Stomach (tissue), 9 donors: Measurements from ENCODE around the gene NATD1. TPM values are rescaled to one million over a fixed set of nuclear protein-coding genes. Genes with fewer than 3 reads are reported as not detected.

Experiments used
- DNase-seq, 2 donors: peaks; one replicate each; pipeline versions ENCODE4 v3.0.0 to v3.0.0-alpha.2; 2013 to 2019
- H3K27ac ChIP-seq, 5 donors: fragments of 200-600 bp in 4 of 5; sonication (generic) in 4 of 5; one replicate each; pipeline ENCODE4 v1.5.1; 2013 to 2019; ENCODE audit warnings: mild to moderate bottlenecking in 1 of 5, moderate library complexity in 1 of 5
- H3K27me3 ChIP-seq, 3 donors: fragments of 200-600 bp; sonication (generic); one replicate each; pipeline ENCODE4 v1.5.1; 2017 to 2019; ENCODE audit warnings: mixed run types in 1 of 3
- H3K36me3 ChIP-seq, 4 donors: fragments of 200-600 bp; sonication (generic); 1 replicate in 3 of 4; 2 replicates in 1 of 4; pipeline ENCODE4 v1.5.1; 2016 to 2019
- H3K4me1 ChIP-seq, 4 donors: fragments of 200-600 bp; sonication (generic); one replicate each; pipeline ENCODE4 v1.5.1; 2016 to 2019
- H3K4me3 ChIP-seq, 4 donors: fragments of 200-600 bp; sonication (generic) in 3 of 4; one replicate each; pipeline ENCODE4 v1.5.1; 2016 to 2019; ENCODE audit warnings: mild to moderate bottlenecking in 1 of 4
- H3K9me3 ChIP-seq, 4 donors: fragments of 200-600 bp; sonication (generic); one replicate each; pipeline ENCODE4 v1.5.1; 2016 to 2019
- EP300 ChIP-seq: sonication (generic); formaldehyde crosslinking; IDR thresholded peaks from one replicate; pipeline ENCODE4 v1.6.1; 2017; ENCODE audit warnings: antibody characterized with exemption
- POLR2A ChIP-seq, 4 donors: fragments of 450-650 bp; IDR thresholded peaks; one replicate each; pipeline ENCODE4 v1.6.1; 2016; ENCODE audit warnings: antibody characterized with exemption in 4 of 4, control low read depth in 2 of 4, mild to moderate bottlenecking in 1 of 4, moderate library complexity in 1 of 4
- POLR2AphosphoS5 ChIP-seq, 3 donors: sonication (generic); formaldehyde crosslinking; IDR thresholded peaks; one replicate each; pipeline ENCODE4 v1.6.1; 2016; ENCODE audit warnings: antibody characterized with exemption in 3 of 3
- whole genome bisulfite sequencing, 5 donors: extraction: QIAGEN DNeasy Blood & Tissue Kit in 3 of 5; methylation state at CpG; one replicate each; pipeline versions ENCODE4 v1.1.5 to v1.1.7; 2013 to 2018; 5-methylcytosine and 5-hydroxymethylcytosine counted together
- intact Hi-C: fragments of 100-400 bp; cut with DNase I; formaldehyde crosslinking; loops from one replicate; pipeline ENCODE4 v1.15.1; 2023; ENCODE audit warnings: low total_unique reads
- polyA plus RNA-seq, 3 donors: library from polyadenylated mRNA; stranded (reverse); fragments of 200-250 nt; gene quantifications; one replicate each; pipeline ENCODE4 v1.2.3, GENCODE V29; 2013
- small RNA-seq, 4 donors: library from RNA; depleted of rRNA; stranded (forward); fragments of <200 nt; gene quantifications; one replicate each; pipeline ENCODE3, GENCODE V24; 2016
- total RNA-seq, 5 donors: library from RNA; depleted of rRNA; stranded (reverse); fragments of >200 nt; gene quantifications; one replicate each; pipeline versions ENCODE4 v1.1.0 to v1.2.3, GENCODE V29; 2014 to 2016
- TF ChIP-seq, protein P1 (sequence below), 7 experiments: fragments of 450-650 bp in 4 of 7; fragments of 200-600 bp in 3 of 7; sonication (generic) in 3 of 7; IDR thresholded peaks; one replicate each; pipeline ENCODE4 v1.5.1; 2016 to 2019; ENCODE audit warnings: antibody characterized with exemption in 7 of 7, control low read depth in 2 of 7, mild to moderate bottlenecking in 1 of 7
- donor health status: healthy with polysubstance abuse.
- donor health status: Bipolar disorder and iron deficiency.
- donor health status: healthy.

The NATD1 gene
- total and polyA plus RNA-seq, 8 donors = 2.2 to 9.0 (median 4.3) TPM

DNA sequence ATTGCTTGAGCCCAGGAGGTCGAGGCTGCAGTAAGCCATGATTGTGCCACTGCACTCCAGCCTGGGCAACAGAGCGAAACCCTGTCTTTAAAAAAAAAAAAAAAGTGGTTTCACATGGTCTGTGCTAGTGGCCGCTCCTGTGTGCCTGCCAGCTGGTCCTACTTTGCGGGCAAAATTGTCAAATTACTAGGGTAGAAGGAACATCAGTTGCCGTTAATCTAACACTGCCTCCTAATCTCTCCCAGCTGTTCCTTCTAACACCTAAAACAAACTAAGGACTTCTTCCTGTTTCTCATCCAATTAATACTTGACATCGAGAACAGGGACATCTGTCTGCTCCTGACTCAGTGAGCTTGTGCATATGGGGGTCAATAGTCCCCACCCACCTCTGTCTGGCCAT, 63.1 kb downstream of the NATD1 start:
- Histone ChIP-seq H3K36me3 (peaks cover 4 to 50% (median 47%) of the 10 kb centered on the region in 4 donors), H3K4me3 (no peak overlapping the region), H3K27ac (no peak overlapping the region), H3K9me3 (no peaks in the 10 kb centered on the region), H3K27me3 (no peaks in the 10 kb centered on the region), H3K4me1 (peaks cover 0 to 40% (median 18%) of the 10 kb centered on the region in 4 donors)
- no peak for DNase-seq
- TF ChIP-seq POLR2AphosphoS5 (IDR thresholded peaks at IDR 0.05) (no peak), EP300 (no peak), POLR2A (IDR thresholded peaks at IDR 0.05) (no peak)
- TF ChIP-seq, protein P1, sequence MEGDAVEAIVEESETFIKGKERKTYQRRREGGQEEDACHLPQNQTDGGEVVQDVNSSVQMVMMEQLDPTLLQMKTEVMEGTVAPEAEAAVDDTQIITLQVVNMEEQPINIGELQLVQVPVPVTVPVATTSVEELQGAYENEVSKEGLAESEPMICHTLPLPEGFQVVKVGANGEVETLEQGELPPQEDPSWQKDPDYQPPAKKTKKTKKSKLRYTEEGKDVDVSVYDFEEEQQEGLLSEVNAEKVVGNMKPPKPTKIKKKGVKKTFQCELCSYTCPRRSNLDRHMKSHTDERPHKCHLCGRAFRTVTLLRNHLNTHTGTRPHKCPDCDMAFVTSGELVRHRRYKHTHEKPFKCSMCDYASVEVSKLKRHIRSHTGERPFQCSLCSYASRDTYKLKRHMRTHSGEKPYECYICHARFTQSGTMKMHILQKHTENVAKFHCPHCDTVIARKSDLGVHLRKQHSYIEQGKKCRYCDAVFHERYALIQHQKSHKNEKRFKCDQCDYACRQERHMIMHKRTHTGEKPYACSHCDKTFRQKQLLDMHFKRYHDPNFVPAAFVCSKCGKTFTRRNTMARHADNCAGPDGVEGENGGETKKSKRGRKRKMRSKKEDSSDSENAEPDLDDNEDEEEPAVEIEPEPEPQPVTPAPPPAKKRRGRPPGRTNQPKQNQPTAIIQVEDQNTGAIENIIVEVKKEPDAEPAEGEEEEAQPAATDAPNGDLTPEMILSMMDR (IDR thresholded peaks at IDR 0.05) = no peak
- 88 to 93% (median 92%) methylated on average over 6 of the region's 6 CpGs for WGBS, 5 donors
- intact Hi-C loops = no loop called here

DNA sequence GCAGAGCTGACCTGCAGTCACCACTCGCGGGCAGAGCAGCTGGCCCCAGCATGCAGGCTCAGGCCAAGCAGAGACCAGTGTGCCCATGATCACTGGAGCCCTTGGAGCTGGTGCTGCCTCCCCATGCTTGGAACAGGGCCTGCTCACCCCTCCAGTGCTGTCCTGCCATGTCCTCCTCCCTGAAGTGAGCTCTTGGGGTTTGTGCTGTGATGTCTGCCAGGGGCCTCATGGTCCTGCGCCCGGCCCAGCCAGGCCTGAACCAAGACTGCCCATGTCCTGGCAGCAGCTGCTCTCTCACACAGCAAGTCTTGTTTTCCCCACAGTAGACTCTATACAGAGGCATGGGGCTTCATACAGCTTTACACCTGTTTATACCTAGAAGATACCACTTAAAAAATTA, 63.8 kb downstream of the NATD1 start:
- 90 to 100% (median 98%) methylated on average over 2 to 4 of the region's 4 CpGs for WGBS, 5 donors
- Histone ChIP-seq H3K27ac (no peak overlapping the region), H3K4me3 (no peak overlapping the region), H3K36me3 (peaks cover 4 to 57% (median 54%) of the 10 kb centered on the region in 4 donors), H3K27me3 (no peaks in the 10 kb centered on the region), H3K4me1 (peaks cover 0 to 32% (median 15%) of the 10 kb centered on the region in 4 donors), H3K9me3 (no peaks in the 10 kb centered on the region)
- no peak for DNase-seq
- intact Hi-C loops = no loop called here
- TF ChIP-seq, protein P1 (IDR thresholded peaks at IDR 0.05) = no peak
- TF ChIP-seq EP300 (no peak), POLR2AphosphoS5 (IDR thresholded peaks at IDR 0.05) (no peak), POLR2A (IDR thresholded peaks at IDR 0.05) (no peak)

Small RNA genes lying within 50 kb of the gene (small RNA-seq; reads per million reads assigned to genes)
- 0 reads per million in 4 donors for gene RN7SL426P

Other genes with a start within 250 kb of the NATD1 start
- 100 to 1,000 TPM; 161 to 394 (median 184) TPM for gene USP22, start 210.4 kb downstream of the NATD1 start, total RNA-seq
- gene USP22, start 210.4 kb downstream of the NATD1 start, polyA plus RNA-seq = 10 to 100 TPM; 28.1 to 38.0 (median 33.5) TPM
- gene DHRS7B, start 126.4 kb downstream of the NATD1 start, total RNA-seq = 10 to 100 TPM in 3 of 5 donors, 1 to 10 TPM in 1, not detected in 1; 5.8 to 32.9 (median 19.5) TPM
- gene DHRS7B, start 126.4 kb downstream of the NATD1 start, polyA plus RNA-seq = 10 to 100 TPM; 12.8 to 27.8 (median 20.3) TPM
- 10 to 100 TPM in 1 of 5 donors, 1 to 10 TPM in 3, under 1 TPM in 1; 0.87 to 17.7 (median 2.3) TPM for gene TMEM11, start 39.2 kb downstream of the NATD1 start, total RNA-seq
- 10 to 100 TPM; 23.8 to 30.8 (median 25.0) TPM for gene TMEM11, start 39.2 kb downstream of the NATD1 start, polyA plus RNA-seq
- 100 to 1,000 TPM in 1 of 5 donors, 10 to 100 TPM in 4; 22.6 to 101 (median 66.2) TPM for gene MAP2K3, start 31.3 kb upstream of the NATD1 start, total RNA-seq
- gene MAP2K3, start 31.3 kb upstream of the NATD1 start, polyA plus RNA-seq = 10 to 100 TPM; 27.8 to 41.2 (median 40.6) TPM
- 10 to 100 TPM in 1 of 5 donors, 1 to 10 TPM in 3, under 1 TPM in 1; under 0.01 to 10.5 (median 2.3) TPM for gene KCNJ12, start 122.9 kb upstream of the NATD1 start, total RNA-seq
- gene KCNJ12, start 122.9 kb upstream of the NATD1 start, polyA plus RNA-seq = under 1 TPM in 2 of 3 donors, not detected in 1; 0.23 to 0.68 TPM